ENCODE measurements around the gene EPHB3. TPM values are rescaled to one million over a fixed set of nuclear protein-coding genes. Genes with fewer than 3 reads are reported as not detected.

Gene EPHB3
- total and polyA plus RNA-seq, 12 donors = 0.29 to 3.7 (median 1.2) TPM

- Histone ChIP-seq H3K27me3 (no peaks in the 10 kb centered on the region), H3K9me3 (replicated peaks in 1 of 3) (no peaks in the 10 kb centered on the region), H3K27ac (no peak overlapping the region), H3K4me3 (no peak overlapping the region), H3K4me1 (replicated peaks in 1 of 2) (no peaks in the 10 kb centered on the region), H3K36me3 (replicated peaks in 1 of 2) (no peaks in the 10 kb centered on the region)
- 73 to 86% (median 80%) methylated on average over 4 of the region's 4 CpGs for WGBS, 4 donors
- no peak for TF ChIP-seq CTCF (IDR thresholded peaks at IDR 0.05)
- TF ChIP-seq POLR2A (IDR thresholded peaks at IDR 0.05) = no peak
- DNase-seq = no peak
- intact Hi-C loops (cut with DNase I) = no loop called here
These were observed 8.2 kb upstream of the EPHB3 start for GRCh38 chr3:184553385-184553784.

GRCh38 chr3:184554461-184554860 lies 7.1 kb upstream of the EPHB3 start:
- no peak overlapping the region for H3K27ac ChIP-seq
- no peaks in the 10 kb centered on the region for H3K4me1 ChIP-seq (replicated peaks in 1 of 2)
- 79 to 89% (median 83%) methylated on average over 5 of the region's 5 CpGs for WGBS, 4 donors
- no peak overlapping the region for H3K4me3 ChIP-seq
- TF ChIP-seq POLR2A (IDR thresholded peaks at IDR 0.05) = no peak
- TF ChIP-seq CTCF (IDR thresholded peaks at IDR 0.05) = no peak
- H3K27me3 ChIP-seq = no peaks in the 10 kb centered on the region
- H3K9me3 ChIP-seq (replicated peaks in 1 of 3) = no peaks in the 10 kb centered on the region
- H3K36me3 ChIP-seq (replicated peaks in 1 of 2) = no peaks in the 10 kb centered on the region
- intact Hi-C loops (cut with DNase I) = no loop called here
- DNase-seq = no peak

- no peaks in the 10 kb centered on the region for H3K27me3 ChIP-seq
- H3K9me3 ChIP-seq (replicated peaks in 1 of 3) = no peaks in the 10 kb centered on the region
- H3K4me3 ChIP-seq = no peak overlapping the region
- 66 to 73% (median 71%) methylated on average over 13 to 15 of the region's 15 CpGs for WGBS, 4 donors
- H3K27ac ChIP-seq = no peak overlapping the region
- intact Hi-C loops (cut with DNase I) = no loop called here
- TF ChIP-seq CTCF (IDR thresholded peaks at IDR 0.05) (no peak), POLR2A (IDR thresholded peaks at IDR 0.05) (no peak)
- no peak for DNase-seq
- peaks cover 8 to 10% of the 10 kb centered on the region in 2 donors for H3K4me1 ChIP-seq (replicated peaks in 1 of 2)
- no peaks in the 10 kb centered on the region for H3K36me3 ChIP-seq (replicated peaks in 1 of 2)
These were observed 4.8 kb upstream of the EPHB3 start for GRCh38 chr3:184556582-184557347.

- Histone ChIP-seq H3K9me3 (replicated peaks in 1 of 3) (no peaks in the 10 kb centered on the region), H3K4me1 (replicated peaks in 1 of 2) (peaks cover 8 to 10% of the 10 kb centered on the region in 2 donors), H3K4me3 (no peak overlapping the region), H3K27ac (no peak overlapping the region), H3K36me3 (replicated peaks in 1 of 2) (no peaks in the 10 kb centered on the region), H3K27me3 (no peaks in the 10 kb centered on the region)
- DNase-seq = no peak
- 65 to 83% (median 70%) methylated on average over 7 of the region's 7 CpGs for WGBS, 4 donors
- TF ChIP-seq CTCF (IDR thresholded peaks at IDR 0.05) (no peak), POLR2A (IDR thresholded peaks at IDR 0.05) (no peak)
- intact Hi-C loops (cut with DNase I) = no loop called here
These were observed 4.1 kb upstream of the EPHB3 start for GRCh38 chr3:184557348-184557950.
